ENCODE measurements around the gene MUC2. TPM values are rescaled to one million over a fixed set of nuclear protein-coding genes. Genes with fewer than 3 reads are reported as not detected.

Gene MUC2
- total and polyA plus RNA-seq, 2 donors (not counting 1 experiment from before 2014, with no cell fraction given) = not detected

- H3K9ac ChIP-seq (ENCODE audit: low read length) = no peak overlapping the region
- no peak overlapping the region for H3K4me3 Mint-ChIP-seq
Measured at GRCh38 chr11:1102221-1102971, 27.7 kb downstream of the MUC2 start.

GRCh38 chr11:1102996-1103395, 28.3 kb downstream of the MUC2 start:
- Mint-ChIP-seq H3K9me3 (ENCODE audit: insufficient read depth) (no peaks in the 10 kb centered on the region), H3K4me1 (no peaks in the 10 kb centered on the region), H3K27ac (no peak overlapping the region), H3K27me3 (no peaks in the 10 kb centered on the region), H3K4me3 (no peak overlapping the region)
- peaks cover 0 to 19% (median 0%) of the 10 kb centered on the region in 3 donors for H3K9me3 ChIP-seq (ENCODE audit: control extremely low read depth in 1 of 3, control insufficient read depth in 2 of 3, insufficient read depth in 1 of 3, low read length in 2 of 3)
- H3K4me2 ChIP-seq (replicated peaks; ENCODE audit: low read depth, low read length, poor library complexity, severe bottlenecking) = no peak overlapping the region
- H3K27me3 ChIP-seq (replicated peaks in 1 of 4; ENCODE audit: control extremely low read depth in 1 of 4, control insufficient read depth in 3 of 4, insufficient read depth in 4 of 4, low read length in 3 of 4) = peaks cover 0 to 5% (median 0%) of the 10 kb centered on the region in 4 experiments
- H3K79me2 ChIP-seq (ENCODE audit: control insufficient read depth, insufficient read depth, low read length) = no peaks in the 10 kb centered on the region
- no peaks in the 10 kb centered on the region for H4K20me1 ChIP-seq (ENCODE audit: control insufficient read depth, insufficient read depth, low read length, poor library complexity, severe bottlenecking)
- H3K36me3 ChIP-seq (replicated peaks in 1 of 2; ENCODE audit: control extremely low read depth in 1 of 2, control insufficient read depth in 1 of 2, extremely low read depth in 1 of 2, insufficient read depth in 2 of 2, low read length in 1 of 2) = no peaks in the 10 kb centered on the region
- ChIA-PET POLR2A (no interaction called here), CTCF (no interaction called here)
- 94% methylated on average over 11 of the region's 12 CpGs for WGBS (ENCODE audit: insufficient coverage)
- H2AFZ ChIP-seq (ENCODE audit: insufficient read depth, low read depth, low read length, poor library complexity, severe bottlenecking) = no peak overlapping the region
- H3K9ac ChIP-seq (ENCODE audit: low read length) = no peak overlapping the region
- no peak overlapping the region for H3K4me3 ChIP-seq (ENCODE audit: control extremely low read depth in 1 of 5, extremely low read depth in 1 of 5, insufficient read depth in 1 of 5, low read depth in 2 of 5, low read length in 4 of 5)
- no peak for DNase-seq
- no peak for ATAC-seq (ENCODE audit: low read depth)
- intact Hi-C loops (cut with micrococcal nuclease) = no loop called here
- TF ChIP-seq EZH2 (IDR thresholded peaks at IDR 0.05; ENCODE audit: borderline replicate concordance, insufficient read depth, low read depth, low read length, poor library complexity, severe bottlenecking) = no peak
- TF ChIP-seq, protein P1, sequence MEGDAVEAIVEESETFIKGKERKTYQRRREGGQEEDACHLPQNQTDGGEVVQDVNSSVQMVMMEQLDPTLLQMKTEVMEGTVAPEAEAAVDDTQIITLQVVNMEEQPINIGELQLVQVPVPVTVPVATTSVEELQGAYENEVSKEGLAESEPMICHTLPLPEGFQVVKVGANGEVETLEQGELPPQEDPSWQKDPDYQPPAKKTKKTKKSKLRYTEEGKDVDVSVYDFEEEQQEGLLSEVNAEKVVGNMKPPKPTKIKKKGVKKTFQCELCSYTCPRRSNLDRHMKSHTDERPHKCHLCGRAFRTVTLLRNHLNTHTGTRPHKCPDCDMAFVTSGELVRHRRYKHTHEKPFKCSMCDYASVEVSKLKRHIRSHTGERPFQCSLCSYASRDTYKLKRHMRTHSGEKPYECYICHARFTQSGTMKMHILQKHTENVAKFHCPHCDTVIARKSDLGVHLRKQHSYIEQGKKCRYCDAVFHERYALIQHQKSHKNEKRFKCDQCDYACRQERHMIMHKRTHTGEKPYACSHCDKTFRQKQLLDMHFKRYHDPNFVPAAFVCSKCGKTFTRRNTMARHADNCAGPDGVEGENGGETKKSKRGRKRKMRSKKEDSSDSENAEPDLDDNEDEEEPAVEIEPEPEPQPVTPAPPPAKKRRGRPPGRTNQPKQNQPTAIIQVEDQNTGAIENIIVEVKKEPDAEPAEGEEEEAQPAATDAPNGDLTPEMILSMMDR (IDR thresholded peaks at IDR 0.05) = no peak
- H3K4me1 ChIP-seq (ENCODE audit: control insufficient read depth in 2 of 2, insufficient read depth in 2 of 2, low read length in 2 of 2) = no peaks in the 10 kb centered on the region
- no peak overlapping the region for H3K27ac ChIP-seq (ENCODE audit: low read length in 2 of 2)

More at GRCh38 chr11:1102221-1102971, 27.7 kb downstream of the MUC2 start:
- no peak for TF ChIP-seq EZH2 (IDR thresholded peaks at IDR 0.05; ENCODE audit: borderline replicate concordance, insufficient read depth, low read depth, low read length, poor library complexity, severe bottlenecking)
- TF ChIP-seq, protein P1 (IDR thresholded peaks at IDR 0.05) = no peak
- H3K27ac ChIP-seq (ENCODE audit: low read length in 2 of 2) = no peak overlapping the region
- H3K4me1 ChIP-seq (ENCODE audit: control insufficient read depth in 2 of 2, insufficient read depth in 2 of 2, low read length in 2 of 2) = no peaks in the 10 kb centered on the region
- ChIA-PET POLR2A (no interaction called here), CTCF (no interaction called here)
- H3K4me3 ChIP-seq (ENCODE audit: control extremely low read depth in 1 of 5, extremely low read depth in 1 of 5, insufficient read depth in 1 of 5, low read depth in 2 of 5, low read length in 4 of 5) = no peak overlapping the region
- 88% methylated on average over 31 of the region's 31 CpGs for WGBS (ENCODE audit: insufficient coverage)
- DNase-seq = no peak
- no peak overlapping the region for H3K4me2 ChIP-seq (replicated peaks; ENCODE audit: low read depth, low read length, poor library complexity, severe bottlenecking)
- no peak for ATAC-seq (ENCODE audit: low read depth)
- no peaks in the 10 kb centered on the region for H3K79me2 ChIP-seq (ENCODE audit: control insufficient read depth, insufficient read depth, low read length)
- peaks cover 0 to 19% (median 0%) of the 10 kb centered on the region in 3 donors for H3K9me3 ChIP-seq (ENCODE audit: control extremely low read depth in 1 of 3, control insufficient read depth in 2 of 3, insufficient read depth in 1 of 3, low read length in 2 of 3)
- H3K27me3 Mint-ChIP-seq = no peaks in the 10 kb centered on the region
- peaks cover 0 to 5% (median 0%) of the 10 kb centered on the region in 4 experiments for H3K27me3 ChIP-seq (replicated peaks in 1 of 4; ENCODE audit: control extremely low read depth in 1 of 4, control insufficient read depth in 3 of 4, insufficient read depth in 4 of 4, low read length in 3 of 4)
- H3K4me1 Mint-ChIP-seq = no peaks in the 10 kb centered on the region
- H4K20me1 ChIP-seq (ENCODE audit: control insufficient read depth, insufficient read depth, low read length, poor library complexity, severe bottlenecking) = no peaks in the 10 kb centered on the region
- intact Hi-C loops (cut with micrococcal nuclease) = no loop called here
- H3K27ac Mint-ChIP-seq = no peak overlapping the region
- no peaks in the 10 kb centered on the region for H3K9me3 Mint-ChIP-seq (ENCODE audit: insufficient read depth)
- no peak overlapping the region for H2AFZ ChIP-seq (ENCODE audit: insufficient read depth, low read depth, low read length, poor library complexity, severe bottlenecking)
- no peaks in the 10 kb centered on the region for H3K36me3 ChIP-seq (replicated peaks in 1 of 2; ENCODE audit: control extremely low read depth in 1 of 2, control insufficient read depth in 1 of 2, extremely low read depth in 1 of 2, insufficient read depth in 2 of 2, low read length in 1 of 2)
